HG03064 (cell line): ENCODE data around the gene PRELID2.
"Not testable (repeated sequence)": the region's sequence is repeated elsewhere in the genome, so short reads cannot be mapped to it uniquely, and the experiment has no call there.

Experiments
- ATAC-seq: cut with Tn5 transposase; IDR thresholded peaks from one replicate; pipeline ENCODE4 v1.9.1; 2021; ENCODE audit warnings: low read depth; ENCODE audit not compliant: unreplicated experiment

Gene PRELID2

GRCh38 chr5:145840458-145841132, 5.5 kb upstream of the PRELID2 start:
- ATAC-seq, result no peak

GRCh38 chr5:145838276-145838675, 3.1 kb upstream of the PRELID2 start:
- no peak for ATAC-seq

DNA sequence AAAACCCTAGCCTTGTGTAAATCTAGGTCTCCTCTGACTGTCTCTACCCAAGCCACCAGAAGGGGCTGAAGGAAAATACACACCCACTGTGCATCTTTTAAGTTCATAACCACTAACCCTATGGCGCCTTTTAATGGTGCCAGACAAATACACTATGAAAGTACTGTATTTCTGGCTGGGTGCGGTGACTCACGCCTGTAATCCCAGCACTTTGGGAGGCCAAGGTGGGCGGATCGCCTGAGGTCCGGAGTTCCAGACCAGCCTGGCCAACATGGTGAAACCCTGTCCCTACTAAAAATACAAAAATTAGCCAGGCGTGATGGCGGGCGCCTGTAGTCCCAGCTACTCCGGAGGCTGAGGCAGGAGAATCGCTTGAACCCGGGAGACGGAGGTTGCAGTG, 1.1 kb upstream of the PRELID2 start:
- ATAC-seq, result not testable (repeated sequence)

- no peak for ATAC-seq
These were observed 702 bp upstream of the PRELID2 start for GRCh38 chr5:145835848-145836239.

DNA sequence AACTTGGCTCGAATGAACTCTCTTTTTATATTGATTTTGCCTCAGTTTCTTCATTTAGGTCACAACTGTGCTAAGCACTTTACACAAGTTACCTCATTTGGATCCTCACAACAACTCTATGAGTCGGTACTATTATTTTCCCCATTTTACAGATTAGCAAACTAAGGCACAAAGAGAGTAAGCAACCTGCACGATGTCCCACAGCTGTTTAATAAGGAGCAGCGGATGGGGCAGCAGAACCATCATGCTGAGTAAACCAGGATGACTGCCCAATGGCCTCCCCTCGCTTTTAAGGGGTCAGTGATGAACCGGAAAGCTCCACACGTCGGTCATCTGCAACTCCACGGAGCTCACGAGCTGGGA, 607 bp downstream of the PRELID2 start:
- ATAC-seq, result peak; percentile 6

DNA sequence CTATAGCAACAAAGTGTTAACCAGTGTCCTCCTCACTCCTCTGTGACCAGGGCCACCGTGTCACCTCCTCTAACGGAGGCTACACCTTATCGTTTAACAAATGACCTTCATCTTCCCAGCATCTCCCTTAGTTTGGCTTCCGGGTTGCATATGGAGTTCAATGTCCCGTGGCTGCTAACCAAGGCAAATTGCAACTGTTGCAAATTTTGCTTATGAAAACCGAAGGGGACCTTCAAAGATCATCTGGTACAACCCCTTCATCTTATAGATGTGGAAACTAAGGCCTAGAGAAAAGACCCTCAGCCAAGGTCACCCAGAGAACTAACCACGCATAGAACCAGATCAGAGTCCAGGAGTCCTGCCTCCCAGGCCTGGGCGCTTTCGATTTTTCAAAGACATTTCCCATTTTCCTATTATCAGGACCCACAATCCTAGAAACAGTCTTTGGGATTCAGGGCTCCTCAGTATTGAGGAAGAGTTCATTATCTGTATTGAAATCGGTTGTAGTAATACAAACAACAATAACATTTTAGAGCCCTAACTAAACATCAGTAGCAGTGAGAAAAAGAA, 1.4 kb downstream of the PRELID2 start:
- no peak for ATAC-seq

- ATAC-seq, result no peak
These were observed 4.5 kb downstream of the PRELID2 start for GRCh38 chr5:145830594-145830993.

- ATAC-seq, result no peak
These were observed 5.3 kb downstream of the PRELID2 start for GRCh38 chr5:145829708-145830361.

- ATAC-seq, result no peak
These were observed 8.1 kb downstream of the PRELID2 start for GRCh38 chr5:145826895-145827674.

GRCh38 chr5:145825751-145826180, 9.4 kb downstream of the PRELID2 start:
- ATAC-seq, result no peak

GRCh38 chr5:145824040-145824439, 11.1 kb downstream of the PRELID2 start:
- ATAC-seq, result no peak

- no peak for ATAC-seq
These were observed 16.5 kb downstream of the PRELID2 start for GRCh38 chr5:145818604-145819003.

GRCh38 chr5:145812877-145813276, 22.3 kb downstream of the PRELID2 start:
- no peak for ATAC-seq

- ATAC-seq, result no peak
These were observed 23.1 kb downstream of the PRELID2 start for GRCh38 chr5:145811834-145812625.

DNA sequence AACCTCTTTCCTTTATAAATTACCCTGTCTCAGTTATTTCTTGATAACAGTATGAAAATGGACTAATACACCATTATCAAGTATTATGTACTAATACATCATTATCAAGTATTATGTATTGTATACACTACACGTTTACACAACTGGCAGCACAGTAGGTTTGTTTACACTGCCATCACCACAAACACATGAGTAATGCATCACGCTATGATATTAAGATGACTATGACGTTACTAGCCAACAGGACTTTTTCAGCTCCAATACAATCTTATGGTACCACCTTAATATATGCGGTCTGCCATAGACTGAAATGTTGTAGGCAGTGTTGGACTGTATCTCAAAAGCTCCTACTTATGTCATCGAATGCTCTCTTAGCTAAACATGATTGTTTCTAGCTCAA, 28.2 kb downstream of the PRELID2 start:
- ATAC-seq, result no peak

- no peak for ATAC-seq
These were observed 29.3 kb downstream of the PRELID2 start for GRCh38 chr5:145805819-145806218.

DNA sequence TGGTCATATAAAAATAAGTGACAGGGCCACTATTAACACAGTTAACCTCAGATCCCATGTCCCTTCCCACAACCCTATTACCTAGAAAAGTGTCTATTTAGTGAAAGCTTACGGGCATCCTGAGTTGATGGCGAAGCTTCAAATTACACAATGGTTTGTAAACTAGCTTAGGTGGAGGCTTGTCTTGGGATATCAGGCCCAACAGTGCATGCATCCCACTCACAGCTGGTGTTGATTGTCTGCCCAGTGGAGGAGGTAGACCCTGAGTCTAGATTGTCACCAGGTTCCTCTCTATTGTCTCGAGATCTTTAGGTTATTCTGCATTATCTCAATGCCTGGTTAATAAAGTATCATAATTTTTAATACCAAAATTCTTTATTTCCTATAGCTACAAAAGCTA, 30.4 kb downstream of the PRELID2 start:
- ATAC-seq, result no peak

- no peak for ATAC-seq
These were observed 31.8 kb downstream of the PRELID2 start for GRCh38 chr5:145803112-145804004.

DNA sequence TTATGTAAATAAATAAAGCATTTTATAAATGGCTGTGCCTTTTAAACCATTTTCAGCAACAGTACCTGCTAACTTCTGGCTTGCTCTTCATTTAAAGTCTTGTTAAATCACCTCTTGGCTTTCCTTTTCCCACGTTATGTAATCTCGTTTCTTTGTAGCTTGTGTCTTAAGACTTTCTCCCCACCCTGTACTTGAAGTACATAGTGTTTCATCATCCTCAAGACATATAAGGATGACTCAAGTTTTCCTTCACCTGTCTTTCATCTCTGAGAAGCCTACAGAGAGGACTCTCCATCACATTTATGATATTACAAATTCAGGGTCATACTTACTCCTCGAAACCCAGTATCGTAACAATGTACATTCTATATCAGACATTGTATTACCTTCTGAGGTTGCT, 33.9 kb downstream of the PRELID2 start:
- ATAC-seq, result no peak

GRCh38 chr5:145800181-145800580, 35.0 kb downstream of the PRELID2 start:
- ATAC-seq, result no peak
